Measurements from ENCODE around the gene MAN1C1. TPM values are rescaled to one million over a fixed set of nuclear protein-coding genes. Genes with fewer than 3 reads are reported as not detected.

Gene MAN1C1
- total RNA-seq, 1 donor from 2014 or later, result 0.63 TPM

- DNase-seq (ENCODE audit: low read depth), result no peak
- no peak overlapping the region for H3K4me3 ChIP-seq (ENCODE audit: low read depth, low read length)
- TF ChIP-seq CTCF (conservative IDR thresholded peaks at IDR 0.05; ENCODE audit: low read depth, low read length), result no peak
Measured at GRCh38 chr1:25570798-25571521, 45.6 kb upstream of the MAN1C1 start.

GRCh38 chr1:25571522-25571970 is 45.0 kb upstream of the MAN1C1 start:
- no peak for TF ChIP-seq CTCF (conservative IDR thresholded peaks at IDR 0.05; ENCODE audit: low read depth, low read length)
- H3K4me3 ChIP-seq (ENCODE audit: low read depth, low read length), result no peak overlapping the region
- no peak for DNase-seq (ENCODE audit: low read depth)

- H3K4me3 ChIP-seq (ENCODE audit: low read depth, low read length), result no peak overlapping the region
- no peak for TF ChIP-seq CTCF (conservative IDR thresholded peaks at IDR 0.05; ENCODE audit: low read depth, low read length)
- no peak for DNase-seq (ENCODE audit: low read depth)
Measured at GRCh38 chr1:25572107-25572506, 44.5 kb upstream of the MAN1C1 start.

GRCh38 chr1:25572708-25573590 is 43.6 kb upstream of the MAN1C1 start:
- TF ChIP-seq CTCF (conservative IDR thresholded peaks at IDR 0.05; ENCODE audit: low read depth, low read length), result peak; percentile 68
- no peak for DNase-seq (ENCODE audit: low read depth)
- H3K4me3 ChIP-seq (ENCODE audit: low read depth, low read length), result no peak overlapping the region

- no peak for TF ChIP-seq CTCF (conservative IDR thresholded peaks at IDR 0.05; ENCODE audit: low read depth, low read length)
- DNase-seq (ENCODE audit: low read depth), result no peak
- H3K4me3 ChIP-seq (ENCODE audit: low read depth, low read length), result no peak overlapping the region
Measured at GRCh38 chr1:25573591-25573930, 43.0 kb upstream of the MAN1C1 start.

- no peak for DNase-seq (ENCODE audit: low read depth)
- H3K4me3 ChIP-seq (ENCODE audit: low read depth, low read length), result no peak overlapping the region
- TF ChIP-seq CTCF (conservative IDR thresholded peaks at IDR 0.05; ENCODE audit: low read depth, low read length), result no peak
Measured at GRCh38 chr1:25573961-25574360, 42.6 kb upstream of the MAN1C1 start.

Measured in epithelial cell of proximal tubule (primary cell).